Neutrophil (primary cell): Measurements from ENCODE around the gene AMIGO1.
A peak's percentile ranks its signal among the peaks of the same experiment; 100 is the strongest.

Source experiments
- H3K27ac ChIP-seq: fragments of 200-600 bp; sonication (generic); 2 replicates; pipeline ENCODE4 v1.5.1; 2016; ENCODE audit warnings: mild to moderate bottlenecking, moderate library complexity
- H3K27me3 ChIP-seq: fragments of 200-600 bp; sonication (generic); 2 replicates; pipeline ENCODE4 v1.6.0; 2016; ENCODE audit warnings: mild to moderate bottlenecking
- H3K36me3 ChIP-seq: fragments of 200-600 bp; sonication (generic); 2 replicates; pipeline ENCODE4 v1.5.1; 2017
- H3K4me1 ChIP-seq, 2 experiments: fragments of 200-600 bp in 1 of 2; sonication (generic) in 1 of 2; 1 replicate in 1 of 2; 2 replicates in 1 of 2; pipeline versions ENCODE4 v1.5.1 to v1.6.1; 2013 to 2016; ENCODE audit warnings: low read depth in 1 of 2, low read length in 1 of 2, mild to moderate bottlenecking in 1 of 2, moderate library complexity in 1 of 2; ENCODE audit not compliant: control insufficient read depth in 1 of 2, insufficient read depth in 1 of 2
- H3K4me3 ChIP-seq, 2 experiments: fragments of 200-600 bp in 1 of 2; sonication (generic) in 1 of 2; 1 replicate in 1 of 2; 2 replicates in 1 of 2; pipeline ENCODE4 v1.5.1; 2013 to 2016; ENCODE audit warnings: low read depth in 1 of 2, low read length in 1 of 2, mild to moderate bottlenecking in 1 of 2, moderate library complexity in 1 of 2
- H3K9me3 ChIP-seq: fragments of 200-600 bp; sonication (generic); 2 replicates; pipeline ENCODE4 v1.5.1; 2016
- CTCF ChIP-seq: fragments of 200-600 bp; sonication (generic); IDR thresholded peaks from 2 replicates; pipeline ENCODE4 v1.5.1; 2016; ENCODE audit warnings: antibody characterized with exemption

AMIGO1 gene

GRCh38 chr1:109509176-109510134 is at the start of gene AMIGO1:
AMIGO1 (minus strand) TSS chr1:109509727; CDS start chr1:109508912, 815 bp downstream.
- Histone ChIP-seq H3K4me3 (peak within 1 kb of the TSS; percentile 55 to 56), H3K4me1 (peaks cover 11 to 12% of the 10 kb centered on the region in 2 experiments), H3K9me3 (no peaks in the 10 kb centered on the region), H3K36me3 (no peaks in the 10 kb centered on the region), H3K27me3 (peaks cover 60% of the 10 kb centered on the region), H3K27ac (no peak within 1 kb of the TSS)
- no peak for TF ChIP-seq CTCF

GRCh38 chr1:109557520-109557919 is 48.0 kb upstream of the AMIGO1 start:
- TF ChIP-seq CTCF, result no peak
- H3K4me3 ChIP-seq, result no peak overlapping the region

GRCh38 chr1:109556563-109556962 is 47.0 kb upstream of the AMIGO1 start:
- H3K9me3 ChIP-seq, result no peaks in the 10 kb centered on the region
- H3K27me3 ChIP-seq, result no peaks in the 10 kb centered on the region
- peak overlapping the region; percentile 69 for H3K27ac ChIP-seq
- TF ChIP-seq CTCF, result no peak
- H3K4me3 ChIP-seq, result no peak overlapping the region
- H3K4me1 ChIP-seq, result peaks cover 69 to 91% of the 10 kb centered on the region in 2 experiments
- H3K36me3 ChIP-seq, result no peaks in the 10 kb centered on the region

More at GRCh38 chr1:109557520-109557919, 48.0 kb upstream of the AMIGO1 start:
- Histone ChIP-seq H3K4me1 (peaks cover 70 to 91% of the 10 kb centered on the region in 2 experiments), H3K9me3 (no peaks in the 10 kb centered on the region), H3K36me3 (no peaks in the 10 kb centered on the region), H3K27me3 (no peaks in the 10 kb centered on the region), H3K27ac (peak overlapping the region; percentile 69)

- H3K4me1 ChIP-seq, result peaks cover 62% of the 10 kb centered on the region in 2 experiments
- H3K4me3 ChIP-seq, result peak within 1 kb of the TSS; percentile 92 to 95
- peak; percentile 37 for TF ChIP-seq CTCF
- no peaks in the 10 kb centered on the region for H3K27me3 ChIP-seq
- H3K9me3 ChIP-seq, result no peaks in the 10 kb centered on the region
- H3K36me3 ChIP-seq, result no peaks in the 10 kb centered on the region
- peak within 1 kb of the TSS; percentile 97 for H3K27ac ChIP-seq
These were observed 39.1 kb upstream of the AMIGO1 start, which contains the start of gene GNAI3 for GRCh38 chr1:109548321-109549267. GNAI3 (plus strand) TSS chr1:109548615; CDS start chr1:109548721, 106 bp downstream.
